GM12873 (cell line): ENCODE data around the gene KIF19.

Experiments
- CTCF ChIP-seq: IDR thresholded peaks from 2 replicates; pipeline ENCODE4 v1.5.1; 2012; ENCODE audit warnings: low read depth, mild to moderate bottlenecking, moderate library complexity, low read length, control low read depth; ENCODE audit not compliant: insufficient read depth; ENCODE audit errors: missing control alignments

KIF19 gene

GRCh38 chr17:74394275-74394950 is 68.4 kb downstream of the KIF19 start:
- no peak for TF ChIP-seq CTCF

- TF ChIP-seq CTCF, result no peak
Measured at GRCh38 chr17:74394977-74395376, 69.0 kb downstream of the KIF19 start.

GRCh38 chr17:74396567-74396966 is 70.5 kb downstream of the KIF19 start:
- TF ChIP-seq CTCF, result no peak

- no peak for TF ChIP-seq CTCF
Measured at GRCh38 chr17:74402048-74402447, 76.0 kb downstream of the KIF19 start.

- no peak for TF ChIP-seq CTCF
Measured at GRCh38 chr17:74403512-74404137, 77.6 kb downstream of the KIF19 start.

GRCh38 chr17:74404218-74404617 is 78.2 kb downstream of the KIF19 start:
- no peak for TF ChIP-seq CTCF

GRCh38 chr17:74404789-74405188 is 78.8 kb downstream of the KIF19 start:
- TF ChIP-seq CTCF, result no peak
